Endothelial cell of umbilical vein (primary cell): ENCODE measurements around the gene PLXNA4. TPM values are rescaled to one million over a fixed set of nuclear protein-coding genes. Genes with fewer than 3 reads are reported as not detected.

Experiments
- BruUV-seq: library from RNA; stranded (reverse); fragments of 400-500 nt; replicated peaks from 2 replicates; lab custom pipeline; 2021; lab: Mats Ljungman, UMichigan
- CTCF ChIA-PET: fragments of 300-600, 350-600 bp; sonication (Branson Sonifier 250); formaldehyde crosslinking; loops from one replicate; lab custom pipeline; 2021; ENCODE audit warnings: antibody characterized with exemption, inconsistent platforms; lab: Charles Lee
- POLR2A ChIA-PET: fragments of 300-600, 350-600 bp; sonication (Branson Sonifier 250); formaldehyde crosslinking; loops from one replicate; lab custom pipeline; 2021; ENCODE audit warnings: antibody characterized with exemption, inconsistent platforms; lab: Charles Lee
- DNase-seq: peaks from one replicate; pipeline ENCODE4 v3.0.0-alpha.2; 2011; ENCODE audit warnings: low read depth, low spot score
- FAIRE-seq: peaks from 2 replicates; lab custom pipeline; 2011; peaks lifted over from hg19 to GRCh38; lab: Jason Lieb, UNC
- H2AFZ ChIP-seq: 2 replicates; pipeline ENCODE4 v1.6.0; 2012; ENCODE audit warnings: low read depth, low read length, control low read depth, inconsistent platforms
- H3K27ac ChIP-seq: 2 replicates; pipeline ENCODE4 v1.5.1; 2011; ENCODE audit warnings: low read depth, mild to moderate bottlenecking, control low read depth, low read length, moderate library complexity; ENCODE audit not compliant: insufficient read depth
- H3K27me3 ChIP-seq, 2 experiments: 2 replicates each; pipeline versions ENCODE4 v1.6.0 to v1.6.1; 2011; ENCODE audit warnings: low read length in 2 of 2, mixed read lengths in 1 of 2; ENCODE audit not compliant: control insufficient read depth in 2 of 2, insufficient read depth in 2 of 2
- H3K36me3 ChIP-seq, 2 experiments: 2 replicates in 1 of 2; 3 replicates in 1 of 2; pipeline ENCODE4 v1.5.1; 2011; ENCODE audit warnings: low read length in 2 of 2, mild to moderate bottlenecking in 1 of 2, moderate library complexity in 1 of 2; ENCODE audit not compliant: control insufficient read depth in 2 of 2, insufficient read depth in 2 of 2; ENCODE audit errors: extremely low read depth in 1 of 2
- H3K4me1 ChIP-seq: 3 replicates; pipeline ENCODE4 v1.5.1; 2011; ENCODE audit warnings: mild to moderate bottlenecking, low read length; ENCODE audit not compliant: control insufficient read depth, insufficient read depth; ENCODE audit errors: extremely low read depth
- H3K4me2 ChIP-seq: 2 replicates; pipeline ENCODE4 v1.6.1; 2011; ENCODE audit warnings: low read length, control low read depth, mixed read lengths; ENCODE audit not compliant: insufficient read depth
- H3K4me3 ChIP-seq, 3 experiments: fragments of 200-600 bp in 1 of 3; sonication (generic), shearing (Covaris generic) in 1 of 3; replicated peaks in 1 of 3; 2 replicates each; pipeline ENCODE4 v1.5.1; 2011 to 2016; ENCODE audit warnings: control low read depth in 3 of 3, low read length in 3 of 3, mild to moderate bottlenecking in 2 of 3, inconsistent platforms in 1 of 3, low read depth in 1 of 3, moderate library complexity in 1 of 3; ENCODE audit not compliant: insufficient read depth in 1 of 3
- H3K79me2 ChIP-seq: 2 replicates; pipeline ENCODE4 v1.6.0; 2012; ENCODE audit warnings: low read length, inconsistent platforms; ENCODE audit not compliant: control insufficient read depth, insufficient read depth
- H3K9ac ChIP-seq: replicated peaks from 2 replicates; pipeline ENCODE3; 2011; ENCODE audit warnings: low read length, control low read depth; ENCODE audit not compliant: insufficient read depth; ENCODE audit errors: extremely low read depth
- H3K9me1 ChIP-seq: replicated peaks from 3 replicates; pipeline ENCODE4 v1.6.0; 2011; ENCODE audit warnings: mild to moderate bottlenecking, low read length; ENCODE audit not compliant: control insufficient read depth, insufficient read depth; ENCODE audit errors: extremely low read depth
- H3K9me3 ChIP-seq: replicated peaks from 2 replicates; pipeline ENCODE4 v1.5.1; 2012; ENCODE audit warnings: low read length, inconsistent platforms; ENCODE audit not compliant: control insufficient read depth, insufficient read depth
- H4K20me1 ChIP-seq: replicated peaks from 2 replicates; pipeline ENCODE3; 2011; ENCODE audit warnings: mild to moderate bottlenecking, low read length; ENCODE audit not compliant: control insufficient read depth, insufficient read depth; ENCODE audit errors: extremely low read depth
- GATA2 ChIP-seq: IDR thresholded peaks from 2 replicates; pipeline ENCODE4 v1.7.0; 2011; ENCODE audit warnings: low read depth, mild to moderate bottlenecking, moderate library complexity, mixed read lengths, low read length; ENCODE audit not compliant: insufficient read length, insufficient read depth
- JUN ChIP-seq: IDR thresholded peaks from 2 replicates; pipeline ENCODE4 v1.6.1; 2011; ENCODE audit warnings: borderline replicate concordance, low read depth; ENCODE audit not compliant: insufficient read length, insufficient read depth
- POLR2A ChIP-seq: IDR thresholded peaks from 2 replicates; pipeline ENCODE4 v1.6.1; 2012; ENCODE audit warnings: low read depth, mild to moderate bottlenecking, control low read depth, low read length
- dilution Hi-C: fragments of 300-500 bp; cut with MboI; formaldehyde crosslinking; loops from one replicate; pipeline ENCODE4 v1.15.0; 2019; ENCODE audit warnings: low sequenced_read_pairs; ENCODE audit not compliant: extremely low pct_ligation_motif_present
- intact Hi-C: fragments of 100-400 bp; cut with micrococcal nuclease; formaldehyde crosslinking; loops from one replicate; pipeline ENCODE4 v1.10.0; 2022
- polyA plus RNA-seq, 4 experiments: library from polyadenylated mRNA; depleted of rRNA in 3 of 4; stranded (reverse) in 3 of 4; unstranded in 1 of 4; fragments of >200 nt; gene quantifications; 2 replicates each; pipeline versions ENCODE4 v1.2.1 to v1.2.3, GENCODE V29; 2011 to 2012; ENCODE audit warnings: missing spikeins in 1 of 4
- total RNA-seq: library from RNA; stranded (reverse); gene quantifications from 2 replicates; pipeline ENCODE4 v1.2.3, GENCODE V29; 2021

PLXNA4 gene
- total and polyA plus RNA-seq, 2 donors (not counting 3 experiments of a cell fraction or from before 2014, with no cell fraction given): 12.1 to 20.4 TPM

DNA sequence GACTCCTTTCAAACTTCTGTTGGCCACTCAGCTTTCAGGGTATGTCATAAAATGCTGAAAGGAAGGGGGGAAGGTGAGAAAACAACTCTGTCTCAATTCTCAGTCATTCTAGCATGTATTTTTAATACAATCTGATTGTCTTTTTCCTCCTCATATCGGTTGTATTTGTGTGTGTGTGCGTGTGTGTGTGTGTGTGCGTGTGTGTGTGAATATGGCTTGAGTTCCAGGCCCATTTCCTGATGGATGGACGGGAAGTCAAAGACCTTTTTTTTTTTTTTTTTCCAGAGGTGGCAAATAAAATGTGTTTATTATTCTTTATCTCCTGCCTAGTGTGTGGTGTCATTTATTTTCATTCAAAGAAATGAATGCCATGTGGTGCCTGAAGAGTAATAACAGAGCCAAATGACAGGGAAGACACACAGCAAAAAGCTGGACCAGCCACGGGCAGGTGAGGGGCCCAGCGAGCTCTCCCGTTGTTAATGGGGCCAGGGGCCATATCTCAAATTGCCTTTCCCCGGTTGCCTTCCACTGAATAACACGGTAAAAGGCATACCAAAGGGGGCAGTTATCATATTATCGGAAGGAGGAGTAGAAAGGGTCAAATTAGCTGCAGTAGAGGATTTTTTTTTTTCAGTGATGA is 3.1 kb upstream of the PLXNA4 start:
- ChIA-PET CTCF (interaction anchor here (1.2 to 11.8 kb wide), 14 partner anchors 10 to 855 kb away, joined by 3 to 268 read pairs (median 22); no protein-coding TSS in a partner anchor), POLR2A (no interaction called here)
- intact Hi-C loops: loop anchor here (10.0 kb wide), 2 partner anchors 515 to 855 kb away; no protein-coding TSS in a partner anchor

DNA sequence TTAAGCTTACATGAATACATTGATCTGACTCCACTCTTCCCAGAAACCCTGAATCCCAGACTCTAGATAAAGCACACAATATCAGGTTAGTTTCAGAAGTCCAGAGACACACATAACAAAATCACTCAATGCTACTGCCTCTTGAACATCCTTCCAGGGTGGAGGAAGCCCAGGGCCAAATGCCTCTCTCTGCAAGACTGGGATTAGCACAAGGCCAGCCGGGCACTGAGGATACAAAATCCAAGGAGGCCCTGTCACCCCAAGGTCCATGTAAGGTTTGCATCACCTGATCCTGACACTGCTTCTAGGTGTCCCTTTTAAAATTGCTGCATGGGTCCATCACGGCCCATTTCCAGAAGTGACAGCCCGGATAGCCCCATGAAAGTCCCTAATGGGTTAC is 2.6 kb upstream of the PLXNA4 start:
- H3K27ac ChIP-seq: no peak overlapping the region
- no peaks in the 10 kb centered on the region for H3K9me3 ChIP-seq
- peaks cover 24% of the 10 kb centered on the region for H3K4me1 ChIP-seq
- intact Hi-C loops (loop anchor here (1.0 to 10.0 kb wide), 3 partner anchors 514 to 856 kb away; no protein-coding TSS in a partner anchor), dilution Hi-C loops (no loop called here)
- POLR2A ChIA-PET: no interaction called here
- no peaks in the 10 kb centered on the region for H3K27me3 ChIP-seq
- BruUV-seq: no TSS peak
- H4K20me1 ChIP-seq: no peaks in the 10 kb centered on the region
- no peak overlapping the region for H3K4me2 ChIP-seq
- FAIRE-seq (no peak), DNase-seq (no peak)
- H3K9me1 ChIP-seq: no peaks in the 10 kb centered on the region
- peaks cover 16% of the 10 kb centered on the region for H3K79me2 ChIP-seq
- TF ChIP-seq GATA2: no peak
- TF ChIP-seq JUN: no peak
- H3K36me3 ChIP-seq: no peaks in the 10 kb centered on the region
- no peak overlapping the region for H2AFZ ChIP-seq
- CTCF ChIA-PET: interaction anchor here (1.2 to 11.8 kb wide), 6 partner anchors 10 to 765 kb away, joined by 3 to 268 read pairs (median 60); no protein-coding TSS in a partner anchor
- no peak overlapping the region for H3K4me3 ChIP-seq
- no peak overlapping the region for H3K9ac ChIP-seq

More for the DNA sequence above, 3.1 kb upstream of the PLXNA4 start:
- dilution Hi-C loops: no loop called here
- H3K36me3 ChIP-seq: no peaks in the 10 kb centered on the region
- no peak overlapping the region for H3K27ac ChIP-seq
- no peaks in the 10 kb centered on the region for H3K9me1 ChIP-seq
- DNase-seq (no peak), FAIRE-seq (no peak)
- H3K27me3 ChIP-seq: no peaks in the 10 kb centered on the region
- TF ChIP-seq POLR2A: no peak
- TF ChIP-seq JUN: no peak
- H3K9ac ChIP-seq: no peak overlapping the region
- peaks cover 19% of the 10 kb centered on the region for H3K4me1 ChIP-seq
- H3K9me3 ChIP-seq: no peaks in the 10 kb centered on the region
- peaks cover 12% of the 10 kb centered on the region for H3K79me2 ChIP-seq
- H4K20me1 ChIP-seq: no peaks in the 10 kb centered on the region
- H3K4me3 ChIP-seq: no peak overlapping the region
- no peak overlapping the region for H2AFZ ChIP-seq
- BruUV-seq: no TSS peak
- H3K4me2 ChIP-seq: no peak overlapping the region
